Parathyroid adenoma (tissue), 2 donors: ENCODE data around the gene PRKRIP1.
A peak's percentile ranks its signal among the peaks of the same experiment; 100 is the strongest.
"Not testable (repeated sequence)": the region's sequence is repeated elsewhere in the genome, so short reads cannot be mapped to it uniquely, and the experiment has no call there.

ENCODE experiments used
- H2AFZ ChIP-seq: fragments of 300-600 bp; sonication (generic); one replicate; pipeline ENCODE4 v1.7.0; 2017; ENCODE audit warnings: antibody characterized with exemption, mild to moderate bottlenecking
- H3K27ac ChIP-seq: fragments of 300-600 bp; sonication (generic); one replicate; pipeline ENCODE4 v1.7.0; 2017
- H3K27me3 ChIP-seq: fragments of 300-600 bp; sonication (generic); one replicate; pipeline ENCODE4 v1.7.0; 2017; ENCODE audit warnings: low read length; ENCODE audit not compliant: control insufficient read depth, insufficient read depth
- H3K36me3 ChIP-seq: fragments of 300-600 bp; sonication (generic); one replicate; pipeline ENCODE4 v1.7.0; 2017; ENCODE audit warnings: low read length; ENCODE audit not compliant: control insufficient read depth, insufficient read depth
- H3K4me1 ChIP-seq: fragments of 300-600 bp; sonication (generic); one replicate; pipeline ENCODE4 v1.7.0; 2017; ENCODE audit warnings: control low read depth
- H3K4me2 ChIP-seq: fragments of 300-600 bp; sonication (generic); one replicate; pipeline ENCODE4 v1.7.0; 2017; ENCODE audit warnings: low read length
- H3K4me3 ChIP-seq: fragments of 300-600 bp; sonication (generic); one replicate; pipeline ENCODE4 v1.7.0; 2017; ENCODE audit warnings: low read depth, low read length
- H3K79me2 ChIP-seq: fragments of 300-600 bp; sonication (generic); one replicate; pipeline ENCODE4 v1.7.0; 2017; ENCODE audit warnings: control low read depth
- H3K9ac ChIP-seq: fragments of 300-600 bp; sonication (generic); one replicate; pipeline ENCODE4 v1.7.0; 2017; ENCODE audit warnings: mild to moderate bottlenecking
- H3K9me3 ChIP-seq: fragments of 300-600 bp; sonication (generic); one replicate; pipeline ENCODE4 v1.7.0; 2017; ENCODE audit warnings: low read length; ENCODE audit not compliant: control insufficient read depth
- CTCF ChIP-seq: fragments of 300-600 bp; sonication (generic); IDR thresholded peaks from one replicate; pipeline ENCODE4 v1.7.0; 2017; ENCODE audit warnings: antibody characterized with exemption, mild to moderate bottlenecking
- donor health status: primary hyperparathyroidism.

Gene PRKRIP1

DNA sequence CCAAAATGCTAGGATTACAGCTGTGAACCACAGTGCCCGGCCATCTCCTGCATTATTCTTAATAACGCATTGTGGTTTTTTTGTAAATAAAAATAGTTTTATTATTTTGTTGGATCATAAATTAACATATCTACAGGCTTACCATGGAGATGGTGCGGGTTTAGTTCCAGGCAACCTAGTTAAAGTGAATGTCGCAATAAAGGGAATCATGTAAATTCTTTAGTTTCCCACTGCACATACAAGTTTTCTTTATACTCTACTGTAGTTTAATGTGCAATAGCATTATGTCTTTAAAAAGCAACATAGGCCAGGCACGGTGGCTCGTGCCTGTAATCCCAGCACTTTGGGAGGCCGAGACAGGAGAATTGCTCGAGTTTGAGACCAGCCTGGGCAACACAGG is 2.4 kb downstream of the PRKRIP1 start:
- H3K9ac ChIP-seq: no peak overlapping the region
- no peak for TF ChIP-seq CTCF

DNA sequence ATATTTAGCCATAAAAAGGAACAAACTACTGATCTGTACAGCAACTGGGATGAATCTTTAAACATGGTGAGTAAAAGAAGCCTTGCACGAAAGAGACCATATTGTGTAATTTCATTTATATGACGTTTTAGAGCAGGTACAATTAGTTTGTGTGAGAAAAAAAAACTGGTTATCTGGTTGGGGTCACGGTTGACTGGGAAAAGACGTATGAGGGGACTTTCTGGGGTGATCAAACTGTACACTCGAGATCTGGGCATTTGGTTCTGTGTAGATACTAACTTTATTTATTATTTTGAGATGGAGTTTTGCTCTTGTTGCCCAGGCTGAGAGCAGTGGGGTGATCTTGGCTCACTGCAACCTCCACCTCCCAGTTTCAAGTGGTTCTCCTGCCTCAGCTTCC is 4.2 kb downstream of the PRKRIP1 start:
- H3K4me3 ChIP-seq: no peak overlapping the region
- H3K9me3 ChIP-seq: no peaks in the 10 kb centered on the region
- H3K79me2 ChIP-seq: peaks cover 26% of the 10 kb centered on the region
- H3K4me2 ChIP-seq: no peak overlapping the region
- TF ChIP-seq CTCF: no peak
- H3K27ac ChIP-seq: no peak overlapping the region
- H3K36me3 ChIP-seq: no peaks in the 10 kb centered on the region
- peaks cover 12% of the 10 kb centered on the region for H3K4me1 ChIP-seq
- H3K9ac ChIP-seq: no peak overlapping the region
- H3K27me3 ChIP-seq: no peaks in the 10 kb centered on the region
- H2AFZ ChIP-seq: no peak overlapping the region

More for the DNA sequence above, 2.4 kb downstream of the PRKRIP1 start:
- Histone ChIP-seq H3K4me1 (peaks cover 12% of the 10 kb centered on the region), H2AFZ (no peak overlapping the region), H3K27ac (no peak overlapping the region), H3K4me3 (no peak overlapping the region), H3K9me3 (no peaks in the 10 kb centered on the region), H3K36me3 (no peaks in the 10 kb centered on the region), H3K79me2 (peaks cover 23% of the 10 kb centered on the region), H3K4me2 (no peak overlapping the region), H3K27me3 (no peaks in the 10 kb centered on the region)

DNA sequence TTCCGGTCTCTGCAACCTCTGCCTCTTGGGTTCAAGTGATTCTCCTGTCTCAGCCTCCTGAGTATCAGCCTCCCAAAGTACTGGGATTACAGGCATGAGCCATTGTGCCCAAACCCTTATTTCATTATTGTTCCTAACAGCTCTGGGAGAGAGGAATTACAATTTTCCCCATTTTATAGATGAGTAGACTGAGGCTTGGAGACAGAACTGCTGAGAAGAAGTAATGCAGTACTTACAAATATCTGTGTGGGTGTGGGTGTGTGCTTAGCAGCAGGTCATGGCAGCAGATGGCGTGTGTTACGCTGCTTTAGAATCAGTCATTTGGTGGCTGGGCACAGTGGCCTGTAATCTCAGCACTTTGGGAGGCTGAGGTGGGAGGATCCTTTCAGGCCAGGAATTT is 7.4 kb downstream of the PRKRIP1 start:
- no peak overlapping the region for H3K27ac ChIP-seq
- H3K9me3 ChIP-seq: no peaks in the 10 kb centered on the region
- no peak overlapping the region for H2AFZ ChIP-seq
- no peak overlapping the region for H3K4me3 ChIP-seq
- no peaks in the 10 kb centered on the region for H3K27me3 ChIP-seq
- H3K4me1 ChIP-seq: no peaks in the 10 kb centered on the region
- no peak overlapping the region for H3K9ac ChIP-seq
- H3K36me3 ChIP-seq: no peaks in the 10 kb centered on the region
- peaks cover 29% of the 10 kb centered on the region for H3K79me2 ChIP-seq
- TF ChIP-seq CTCF: no peak
- H3K4me2 ChIP-seq: no peak overlapping the region

DNA sequence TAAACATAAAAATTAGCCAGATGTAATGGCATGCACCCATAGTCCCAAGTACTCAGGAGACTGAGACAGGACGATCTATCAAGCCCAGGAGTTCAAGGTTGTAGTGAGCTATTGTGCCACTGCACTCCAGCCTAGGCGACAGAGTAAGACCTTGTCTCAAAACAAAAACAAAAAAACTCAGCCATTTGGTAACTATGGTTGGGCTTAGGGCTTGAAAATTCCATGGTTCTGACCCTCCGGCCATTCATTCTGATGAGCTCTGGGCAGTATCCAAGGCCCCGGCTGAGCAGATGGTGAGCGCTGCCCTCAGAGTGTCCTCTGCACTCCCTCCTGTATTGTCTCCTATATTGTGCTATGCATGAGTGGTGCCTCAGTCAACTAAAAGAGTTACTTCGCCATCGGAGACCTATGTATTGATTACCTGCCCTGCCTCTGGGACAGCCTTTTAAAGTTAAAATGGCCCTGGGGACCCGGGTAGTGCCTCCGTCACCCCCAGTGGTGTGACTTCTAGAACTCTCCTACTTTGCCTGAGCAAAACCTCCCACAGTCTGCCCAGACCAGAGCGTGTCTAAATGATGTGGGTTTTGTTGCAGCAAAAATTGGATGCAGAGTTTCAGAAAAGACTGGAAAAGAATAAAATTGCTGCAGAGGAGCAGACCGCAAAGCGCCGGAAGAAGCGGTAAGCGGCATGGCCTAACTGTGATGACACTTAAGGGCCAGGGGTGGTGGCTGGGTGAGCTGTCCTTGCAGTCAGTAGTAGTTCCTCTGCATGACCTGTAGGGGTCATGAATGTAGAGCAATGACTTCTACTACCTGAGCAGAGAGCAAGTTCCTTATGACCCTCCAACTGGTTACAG is 8.1 kb downstream of the PRKRIP1 start:
- Histone ChIP-seq H3K4me2 (no peak overlapping the region), H2AFZ (no peak overlapping the region), H3K9me3 (no peaks in the 10 kb centered on the region), H3K9ac (no peak overlapping the region), H3K27ac (no peak overlapping the region), H3K4me1 (no peaks in the 10 kb centered on the region), H3K36me3 (no peaks in the 10 kb centered on the region), H3K4me3 (no peak overlapping the region), H3K27me3 (no peaks in the 10 kb centered on the region), H3K79me2 (peaks cover 25% of the 10 kb centered on the region)
- TF ChIP-seq CTCF: peak; percentile 69

DNA sequence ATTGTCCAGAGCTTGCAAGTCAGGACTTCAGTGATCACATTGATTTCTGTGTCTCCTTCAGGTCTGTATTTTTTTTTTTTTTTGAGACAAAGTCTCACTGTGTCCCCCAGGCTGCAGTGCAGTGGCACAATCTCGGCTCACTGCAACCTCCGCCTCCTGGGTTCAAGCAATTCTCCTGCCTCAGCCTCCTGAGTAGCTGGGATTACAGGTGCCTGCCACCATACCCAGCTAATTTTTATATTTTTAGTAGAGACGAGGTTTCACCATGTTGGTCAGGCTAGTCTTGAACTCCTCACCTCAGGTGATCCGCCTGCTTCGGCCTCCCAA is 8.7 kb downstream of the PRKRIP1 start:
- not testable (repeated sequence) for H3K4me1 ChIP-seq, H3K36me3 ChIP-seq, H3K4me3 ChIP-seq, H3K27ac ChIP-seq, H3K9me3 ChIP-seq, H3K9ac ChIP-seq, H3K27me3 ChIP-seq, H2AFZ ChIP-seq, H3K4me2 ChIP-seq
- peaks cover 19% of the 10 kb centered on the region for H3K79me2 ChIP-seq
